GM12801 (cell line): ENCODE measurements around the gene ARVCF.

Experiments
- CTCF ChIP-seq: IDR thresholded peaks from one replicate; pipeline ENCODE4 v1.5.1; 2011; ENCODE audit warnings: control low read depth; ENCODE audit not compliant: insufficient read length; ENCODE audit errors: extremely low read depth

The ARVCF gene

GRCh38 chr22:19994851-19995610 is 21.6 kb downstream of the ARVCF start:
- TF ChIP-seq CTCF = no peak

- TF ChIP-seq CTCF = no peak
These were observed 22.7 kb downstream of the ARVCF start for GRCh38 chr22:19993926-19994325.

GRCh38 chr22:19992921-19993355 is 23.7 kb downstream of the ARVCF start:
- TF ChIP-seq CTCF = no peak

- no peak for TF ChIP-seq CTCF
These were observed 24.1 kb downstream of the ARVCF start for GRCh38 chr22:19992481-19992911.

DNA sequence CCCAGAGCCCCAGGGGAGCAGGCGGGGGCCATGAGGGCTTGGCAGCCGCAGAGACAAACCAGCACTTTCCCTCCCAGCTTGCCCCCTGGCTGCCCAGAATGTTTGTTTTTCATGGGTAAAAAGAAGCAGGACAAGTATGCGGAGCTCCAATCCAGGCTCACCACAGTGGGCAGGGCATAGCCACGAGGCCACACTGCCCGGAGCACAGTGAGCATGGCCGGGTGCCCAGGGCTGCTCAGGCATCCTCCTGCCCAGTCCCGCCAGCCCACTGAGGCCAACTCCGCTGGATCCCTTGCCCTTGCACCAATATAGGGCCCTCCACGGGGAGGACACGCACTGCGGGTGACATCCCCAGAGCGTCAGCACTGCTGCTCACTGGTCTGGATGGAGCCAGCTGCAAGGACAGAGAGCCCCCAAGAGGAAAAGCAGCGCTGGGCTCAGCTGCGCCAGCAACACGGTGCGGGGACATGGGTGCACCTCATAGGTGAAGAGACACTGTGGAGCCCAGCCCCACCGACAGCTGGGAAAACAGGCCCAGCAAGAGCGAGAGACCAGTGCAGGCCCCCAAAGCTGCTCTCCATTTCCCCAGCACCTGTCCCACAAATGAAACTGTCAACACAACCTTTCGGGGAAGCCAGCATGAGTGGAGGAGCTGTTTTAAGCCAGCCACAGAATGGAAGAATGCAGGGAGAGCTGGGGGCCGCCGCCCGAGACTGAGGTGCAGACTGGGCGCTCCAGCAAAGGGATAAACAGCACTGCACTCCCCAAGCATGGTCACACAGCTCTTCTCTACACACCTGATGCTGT is 24.8 kb downstream of the ARVCF start:
- TF ChIP-seq CTCF = no peak

DNA sequence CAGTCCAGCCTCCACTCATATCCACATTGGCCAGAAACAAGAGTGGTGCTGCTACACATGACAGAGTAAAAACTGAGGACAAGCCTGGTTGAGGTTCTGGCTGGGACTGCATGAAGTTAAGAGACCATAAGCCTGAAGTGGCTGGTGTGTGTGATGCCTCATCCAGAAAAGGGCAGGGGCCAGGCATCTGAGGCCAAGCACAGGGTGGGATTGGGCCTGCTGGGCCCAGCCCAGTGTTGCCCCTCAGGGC is 25.3 kb downstream of the ARVCF start:
- no peak for TF ChIP-seq CTCF

DNA sequence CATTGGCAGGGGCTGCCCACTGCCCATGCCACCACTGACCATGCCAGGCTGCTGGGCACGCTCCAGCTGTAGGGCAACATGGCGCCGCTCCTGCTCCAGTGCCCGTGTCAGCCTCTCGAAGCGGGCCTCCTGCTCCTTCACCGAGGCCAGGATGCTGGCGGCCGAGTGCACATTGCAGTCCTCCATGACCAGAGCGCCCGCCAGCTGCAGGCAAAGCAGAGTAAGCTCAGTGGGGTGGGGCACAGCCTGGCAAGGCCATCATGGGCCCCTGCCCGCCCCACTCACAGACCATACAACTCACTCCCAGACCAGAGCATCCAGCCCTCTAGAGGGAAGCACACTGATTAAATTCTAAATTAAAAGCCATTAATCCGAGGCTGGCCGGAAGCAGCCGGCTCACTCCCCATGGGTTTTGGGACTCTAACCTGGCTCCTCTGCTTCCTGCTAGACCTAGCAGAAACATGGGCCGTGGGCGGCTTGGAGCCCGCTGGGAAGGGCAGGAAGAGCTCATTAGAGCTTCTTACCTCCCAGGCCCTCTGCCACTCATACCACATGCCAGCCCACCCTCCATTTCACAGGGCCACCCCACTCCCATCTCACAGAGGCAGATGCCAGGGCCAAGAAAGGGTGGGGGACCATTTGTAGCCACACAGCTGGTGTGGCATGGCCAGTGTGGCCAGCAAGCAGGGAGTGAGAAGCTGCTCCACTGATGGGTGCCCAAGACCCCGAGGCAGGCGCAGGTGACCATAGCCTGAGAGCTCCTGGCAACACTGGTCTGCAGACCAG is 25.8 kb downstream of the ARVCF start:
- TF ChIP-seq CTCF = no peak
